ENCODE results near the gene FZR1.

DNA sequence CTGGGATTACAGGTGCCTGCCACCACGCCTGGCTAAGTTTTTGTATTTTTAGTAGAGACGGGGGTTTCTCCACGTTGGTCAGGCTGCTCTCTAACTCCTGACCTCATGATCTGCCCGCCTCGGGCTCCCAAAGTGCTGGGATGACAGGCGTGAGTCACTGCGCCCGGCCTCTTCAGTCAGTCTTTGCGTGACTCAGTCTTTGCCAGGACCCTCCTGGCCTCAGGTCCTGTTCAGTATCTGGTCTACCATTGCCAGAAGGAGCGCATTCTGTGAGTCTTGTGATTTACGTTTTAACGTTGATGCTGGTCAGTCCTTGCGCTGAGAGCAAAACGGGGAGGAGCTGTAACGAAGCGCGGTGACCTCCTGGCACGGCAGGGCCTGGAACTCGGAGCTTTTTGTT, 59.0 kb downstream of the FZR1 start:
- TF ChIP-seq, protein P1, sequence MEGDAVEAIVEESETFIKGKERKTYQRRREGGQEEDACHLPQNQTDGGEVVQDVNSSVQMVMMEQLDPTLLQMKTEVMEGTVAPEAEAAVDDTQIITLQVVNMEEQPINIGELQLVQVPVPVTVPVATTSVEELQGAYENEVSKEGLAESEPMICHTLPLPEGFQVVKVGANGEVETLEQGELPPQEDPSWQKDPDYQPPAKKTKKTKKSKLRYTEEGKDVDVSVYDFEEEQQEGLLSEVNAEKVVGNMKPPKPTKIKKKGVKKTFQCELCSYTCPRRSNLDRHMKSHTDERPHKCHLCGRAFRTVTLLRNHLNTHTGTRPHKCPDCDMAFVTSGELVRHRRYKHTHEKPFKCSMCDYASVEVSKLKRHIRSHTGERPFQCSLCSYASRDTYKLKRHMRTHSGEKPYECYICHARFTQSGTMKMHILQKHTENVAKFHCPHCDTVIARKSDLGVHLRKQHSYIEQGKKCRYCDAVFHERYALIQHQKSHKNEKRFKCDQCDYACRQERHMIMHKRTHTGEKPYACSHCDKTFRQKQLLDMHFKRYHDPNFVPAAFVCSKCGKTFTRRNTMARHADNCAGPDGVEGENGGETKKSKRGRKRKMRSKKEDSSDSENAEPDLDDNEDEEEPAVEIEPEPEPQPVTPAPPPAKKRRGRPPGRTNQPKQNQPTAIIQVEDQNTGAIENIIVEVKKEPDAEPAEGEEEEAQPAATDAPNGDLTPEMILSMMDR (IDR thresholded peaks at IDR 0.05; ENCODE audit: borderline replicate concordance, extremely low read depth, low read length, poor library complexity, severe bottlenecking): no peak
- TF ChIP-seq EZH2 (IDR thresholded peaks at IDR 0.05; ENCODE audit: borderline replicate concordance, low read depth, low read length, severe bottlenecking): no peak

All from DND-41 (cell line).